Measurements from ENCODE around the gene CYP4F2.
"Not testable (repeated sequence)": the region's sequence is repeated elsewhere in the genome, so short reads cannot be mapped to it uniquely, and the experiment has no call there.

The CYP4F2 gene, protein sequence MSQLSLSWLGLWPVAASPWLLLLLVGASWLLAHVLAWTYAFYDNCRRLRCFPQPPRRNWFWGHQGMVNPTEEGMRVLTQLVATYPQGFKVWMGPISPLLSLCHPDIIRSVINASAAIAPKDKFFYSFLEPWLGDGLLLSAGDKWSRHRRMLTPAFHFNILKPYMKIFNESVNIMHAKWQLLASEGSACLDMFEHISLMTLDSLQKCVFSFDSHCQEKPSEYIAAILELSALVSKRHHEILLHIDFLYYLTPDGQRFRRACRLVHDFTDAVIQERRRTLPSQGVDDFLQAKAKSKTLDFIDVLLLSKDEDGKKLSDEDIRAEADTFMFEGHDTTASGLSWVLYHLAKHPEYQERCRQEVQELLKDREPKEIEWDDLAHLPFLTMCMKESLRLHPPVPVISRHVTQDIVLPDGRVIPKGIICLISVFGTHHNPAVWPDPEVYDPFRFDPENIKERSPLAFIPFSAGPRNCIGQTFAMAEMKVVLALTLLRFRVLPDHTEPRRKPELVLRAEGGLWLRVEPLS

GRCh38 chr19:15897738-15898276, at the start of gene CYP4F2:
Gene CYP4F2, minus strand, starts transcription at chr19:15898074. Its CDS starts 463 bp downstream, at chr19:15897611.
- DNase-seq: no peak

- DNase-seq: no peak
Measured at GRCh38 chr19:15945301-15945700, 47.4 kb upstream of the CYP4F2 start.

- DNase-seq: no peak
Measured at GRCh38 chr19:15944401-15944800, 46.5 kb upstream of the CYP4F2 start.

DNA sequence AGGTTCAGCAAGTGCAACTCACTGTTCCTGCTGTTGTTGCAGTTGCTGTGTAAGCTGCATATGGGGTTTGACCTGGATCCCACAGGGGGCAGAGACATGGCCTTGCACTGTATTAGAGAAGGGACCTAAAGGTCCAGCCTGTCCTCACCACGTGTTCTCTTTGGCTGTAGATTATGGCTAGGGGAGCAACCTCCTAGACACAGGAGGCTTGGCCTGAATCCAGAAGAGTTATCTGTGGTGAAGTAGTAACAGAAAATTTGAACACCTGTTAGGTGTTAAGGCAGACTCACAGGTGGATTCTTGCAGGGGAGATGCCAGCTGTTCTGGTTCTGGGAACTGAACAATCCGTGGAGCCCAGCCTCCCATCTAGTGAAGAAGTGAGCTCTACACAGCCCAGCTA, 39.9 kb upstream of the CYP4F2 start:
- DNase-seq: no peak

- DNase-seq: no peak
Measured at GRCh38 chr19:15936950-15937349, 39.1 kb upstream of the CYP4F2 start.

- DNase-seq: no peak
Measured at GRCh38 chr19:15936173-15936572, 38.3 kb upstream of the CYP4F2 start.

- DNase-seq: no peak
Measured at GRCh38 chr19:15935167-15935702, 37.4 kb upstream of the CYP4F2 start.

DNA sequence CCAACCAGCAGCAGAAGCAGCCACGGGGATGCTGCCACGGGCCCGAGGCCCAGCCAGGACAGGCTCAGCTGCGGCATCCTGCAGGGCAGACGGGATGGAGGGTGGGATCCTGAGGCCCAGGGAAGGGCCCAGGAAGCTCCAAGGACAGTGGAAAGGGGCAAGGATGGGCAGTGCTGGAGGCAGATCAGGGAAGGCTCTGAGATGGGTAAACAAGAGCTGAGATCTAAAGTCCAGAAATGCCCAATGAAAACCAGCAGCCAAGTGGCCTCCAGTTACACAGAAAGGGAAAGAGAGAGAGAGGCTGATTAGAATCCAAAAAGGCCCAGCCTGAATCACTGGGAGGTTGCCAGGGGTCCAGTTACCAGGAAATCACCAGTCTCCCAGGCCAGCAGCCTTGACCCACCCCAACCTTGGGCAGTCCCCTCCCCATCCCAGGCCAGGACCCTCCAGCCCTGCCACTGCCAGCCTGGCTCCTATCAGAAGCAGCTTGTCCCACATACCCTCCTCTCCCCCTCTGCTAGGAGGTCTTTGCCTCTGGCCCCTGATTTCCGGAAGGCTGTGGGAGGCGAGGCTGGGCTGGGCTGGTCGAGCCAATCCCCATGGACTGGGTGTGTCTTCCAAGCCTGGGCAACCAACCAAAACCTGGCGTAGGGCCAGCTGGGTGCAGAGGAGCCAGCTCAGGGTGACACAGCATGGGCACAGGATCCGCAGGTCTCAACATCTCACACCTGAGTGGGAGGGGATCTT, 36.6 kb upstream of the CYP4F2 start, which contains the start of gene CYP4F11:
TSS of gene CYP4F11 (minus strand) at position 198 of the 747 bp plus-strand sequence. CDS start at position 77, 121 bp downstream.
- DNase-seq: no peak

DNA sequence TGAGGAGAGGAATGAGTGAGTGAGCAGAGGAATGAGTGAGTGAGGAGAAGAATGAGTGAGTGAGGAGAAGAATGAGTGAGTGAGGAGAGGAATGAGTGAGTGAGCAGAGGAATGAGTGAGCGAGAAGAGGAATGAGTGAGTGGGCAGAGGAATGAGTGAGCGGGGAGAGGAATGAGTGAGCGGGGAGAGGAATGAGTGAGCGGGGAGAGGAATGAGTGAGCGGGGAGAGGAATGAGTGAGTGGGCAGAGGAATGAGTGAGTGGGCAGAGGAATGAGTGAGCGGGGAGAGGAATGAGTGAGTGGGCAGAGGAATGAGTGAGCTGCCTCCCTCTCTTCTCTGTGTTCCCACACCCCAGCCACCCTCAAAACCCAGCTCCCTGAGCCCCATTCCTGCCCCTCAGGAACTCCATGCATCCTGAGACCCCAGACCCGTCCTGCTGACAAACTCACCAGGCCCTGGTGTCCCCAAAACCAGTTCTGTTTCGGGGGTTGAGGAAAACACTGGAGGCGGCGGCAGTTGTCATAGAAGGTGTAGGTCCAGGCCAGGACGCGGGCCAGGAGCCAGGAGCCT, 36.0 kb upstream of the CYP4F2 start:
- not testable (repeated sequence) for DNase-seq

GRCh38 chr19:15928321-15928720, 30.4 kb upstream of the CYP4F2 start:
- no peak for DNase-seq

DNA sequence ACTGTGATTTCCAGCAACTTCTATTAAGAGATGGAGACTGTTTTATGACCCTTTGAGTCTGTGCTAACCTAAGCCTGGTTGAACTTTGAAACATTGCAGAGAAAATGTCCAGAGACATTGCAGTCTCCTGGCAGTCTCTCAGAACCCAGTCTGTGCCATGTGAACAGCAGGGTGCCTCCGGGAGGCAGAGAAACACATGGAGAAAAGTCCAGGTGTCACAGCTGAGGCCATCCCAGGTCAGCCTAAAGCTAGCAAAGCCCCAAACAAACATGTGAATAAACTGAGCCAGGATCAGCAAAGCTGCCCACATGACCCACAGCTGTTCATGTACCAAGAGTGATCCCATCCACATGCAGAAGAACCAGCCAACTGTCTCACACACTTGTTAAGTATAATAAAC, 28.6 kb upstream of the CYP4F2 start:
- no peak for DNase-seq

GRCh38 chr19:15923702-15924101, 25.8 kb upstream of the CYP4F2 start:
- DNase-seq: no peak

DNA sequence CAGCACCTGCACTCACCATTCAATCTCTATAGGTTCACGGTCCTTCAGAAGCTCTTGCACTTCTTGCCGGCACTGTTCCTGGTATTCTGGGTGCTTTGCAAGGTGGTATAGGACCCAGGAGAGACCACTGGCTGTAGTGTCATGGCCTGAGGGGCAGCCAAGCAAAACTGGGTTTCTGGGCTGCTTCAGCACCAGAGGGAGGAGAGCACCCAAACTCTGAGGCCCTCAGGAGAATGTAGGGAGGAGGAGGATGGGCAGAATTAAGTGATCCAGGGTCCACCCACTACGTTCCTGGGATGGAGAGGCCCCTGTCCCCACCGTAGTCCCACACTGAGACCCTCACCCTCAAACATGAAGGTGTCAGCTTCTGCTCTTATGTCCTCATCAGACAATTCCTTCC, 24.1 kb upstream of the CYP4F2 start:
- DNase-seq: no peak

- no peak for DNase-seq
Measured at GRCh38 chr19:15919243-15919642, 21.4 kb upstream of the CYP4F2 start.

- no peak for DNase-seq
Measured at GRCh38 chr19:15915109-15915508, 17.2 kb upstream of the CYP4F2 start.

DNA sequence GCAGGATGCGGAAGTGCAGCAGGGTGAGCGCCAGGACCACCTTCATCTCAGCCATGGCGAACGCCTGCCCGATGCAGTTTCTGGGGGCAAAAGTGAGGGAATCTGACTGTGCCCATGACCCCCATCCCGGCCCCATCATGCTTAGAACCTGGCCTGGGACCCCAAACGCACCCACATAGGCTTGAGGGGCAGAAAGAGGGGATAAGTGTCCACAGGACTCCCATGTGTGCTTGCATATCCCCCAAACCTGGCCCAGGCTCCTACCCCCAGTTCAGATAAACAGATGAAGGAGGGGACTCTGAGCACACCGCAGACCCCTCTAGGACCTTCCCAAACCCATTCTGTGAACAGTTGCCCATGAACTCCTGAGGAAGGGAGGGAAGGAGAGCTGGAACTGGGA, 16.0 kb upstream of the CYP4F2 start:
- DNase-seq: no peak

DNA sequence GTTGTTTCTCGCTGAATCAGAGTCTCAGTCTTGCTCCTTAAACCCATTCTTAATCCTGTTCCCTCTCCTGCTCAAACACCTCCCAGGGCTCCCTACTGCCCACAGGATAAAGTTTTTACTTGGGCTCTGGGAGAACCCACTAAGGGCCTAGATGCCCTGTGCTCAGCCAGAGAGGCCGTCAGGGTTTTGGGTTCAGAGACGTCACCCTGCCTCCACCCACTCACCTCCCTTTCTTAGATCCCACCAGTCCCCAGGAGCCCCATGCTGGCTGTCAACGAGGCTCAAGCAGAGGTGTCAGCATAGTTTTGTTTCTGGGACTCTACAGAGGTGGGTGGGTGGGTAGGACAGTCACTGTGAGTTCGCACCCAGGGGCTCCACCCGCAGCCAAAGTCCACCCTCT, 15.5 kb upstream of the CYP4F2 start:
- no peak for DNase-seq

GRCh38 chr19:15911599-15912235, 13.8 kb upstream of the CYP4F2 start:
- DNase-seq: no peak

DNA sequence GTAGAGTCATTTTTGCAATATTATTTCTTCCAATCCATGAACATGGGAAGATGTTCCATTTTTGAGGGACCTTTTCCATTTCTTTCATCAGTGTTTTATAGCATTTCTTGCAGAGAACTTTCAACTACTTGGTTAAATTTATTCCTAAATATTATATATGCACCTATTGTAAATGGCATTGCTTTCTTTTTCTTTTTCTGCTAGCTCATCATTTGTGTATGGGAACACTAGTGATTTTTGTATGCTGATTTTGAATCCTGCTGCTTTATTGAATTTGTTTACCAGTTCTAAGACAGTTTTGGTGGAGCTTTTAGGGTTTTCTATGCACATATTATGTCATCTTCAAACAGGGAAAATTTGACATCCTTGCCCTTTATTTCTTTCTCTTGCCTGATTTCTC, 7.2 kb upstream of the CYP4F2 start:
- no peak for DNase-seq

- DNase-seq: not testable (repeated sequence)
Measured at GRCh38 chr19:15902898-15903297, 5.0 kb upstream of the CYP4F2 start.

DNA sequence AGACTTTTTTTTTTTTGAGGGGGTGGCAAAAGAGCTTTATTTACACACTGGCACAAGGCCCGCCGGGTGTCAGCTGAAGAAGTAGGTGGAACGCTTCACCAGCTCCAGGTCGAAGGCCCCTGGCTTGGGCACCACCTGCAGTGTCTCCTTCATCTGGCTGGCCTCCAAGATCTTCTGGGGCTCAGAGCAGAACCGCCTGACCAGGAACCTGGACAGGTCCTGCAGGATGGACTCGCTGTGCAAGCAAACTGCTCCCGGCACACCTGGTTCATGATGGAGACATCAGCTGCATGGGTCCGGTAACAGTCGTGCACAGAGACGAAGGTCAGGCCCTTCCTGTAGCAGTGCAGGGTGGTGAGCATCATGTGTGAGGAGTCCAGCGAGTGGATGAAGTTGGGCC, 4.4 kb upstream of the CYP4F2 start:
- DNase-seq: no peak

GRCh38 chr19:15900504-15900903, 2.6 kb upstream of the CYP4F2 start:
- DNase-seq: no peak

All from NK-92 treated with Interleukin-12 subunit alpha and Interleukin-12 subunit beta, amount 100 ng/mL, for 24 hours (cell line).